Measurements from ENCODE around the gene SLC2A11.

GRCh38 chr22:23897320-23897719, 39.6 kb downstream of the SLC2A11 start:
- TF ChIP-seq CTCF (IDR thresholded peaks at IDR 0.05) (no peak), POLR2A (IDR thresholded peaks at IDR 0.05) (no peak)

Measured in esophagus squamous epithelium (tissue), 4 donors.